WTC11 (cell line): Measurements from ENCODE around the gene CCDC138. TPM values are rescaled to one million over a fixed set of nuclear protein-coding genes. Genes with fewer than 3 reads are reported as not detected.

ENCODE experiments used
- ATAC-seq: fragments of 200-7000 bp; cut with Tn5 transposase; 2 replicates; pipeline ENCODE4 v1.10.0; 2021; ENCODE audit warnings: mild to moderate bottlenecking, moderate library complexity
- CTCF ChIA-PET: fragments of 300-600 bp; sonication (Branson Sonifier 250); formaldehyde crosslinking; loops from one replicate; lab custom pipeline; 2021; ENCODE audit warnings: antibody characterized with exemption; lab: Charles Lee
- POLR2A ChIA-PET: fragments of 350-600 bp; sonication (Branson Sonifier 250); formaldehyde crosslinking; loops from one replicate; lab custom pipeline; 2021; ENCODE audit warnings: antibody characterized with exemption; lab: Charles Lee
- DNase-seq: peaks from one replicate; pipeline ENCODE4 v3.0.0; 2021; ENCODE audit warnings: low spot score
- H3K27ac Mint-ChIP-seq: 2 replicates; pipeline ENCODE4 v1.8.0; 2021; ENCODE audit warnings: mixed read lengths
- H3K27me3 Mint-ChIP-seq: 2 replicates; pipeline ENCODE4 v1.8.0; 2021; ENCODE audit warnings: low read depth, mild to moderate bottlenecking, moderate library complexity, mixed read lengths
- H3K36me3 Mint-ChIP-seq: 2 replicates; pipeline ENCODE4 v1.8.0; 2021; ENCODE audit warnings: mixed read lengths
- H3K4me1 Mint-ChIP-seq: 2 replicates; pipeline ENCODE4 v1.8.0; 2022; ENCODE audit warnings: mixed read lengths
- H3K4me3 Mint-ChIP-seq: 2 replicates; pipeline ENCODE4 v1.8.0; 2021; ENCODE audit warnings: mild to moderate bottlenecking, moderate library complexity, mixed read lengths
- H3K9me3 Mint-ChIP-seq: 2 replicates; pipeline ENCODE4 v1.8.0; 2021; ENCODE audit warnings: mixed read lengths
- ARID4B ChIP-seq: sonication (generic); formaldehyde crosslinking; IDR thresholded peaks from 2 replicates; pipeline ENCODE4 v1.8.0; 2023; ENCODE audit warnings: missing genetic modification reagents, mild to moderate bottlenecking, borderline replicate concordance
- ATF2 ChIP-seq: sonication (generic); formaldehyde crosslinking; IDR thresholded peaks from 2 replicates; pipeline ENCODE4 v1.8.1; 2022; ENCODE audit warnings: low read depth, missing genetic modification reagents, borderline replicate concordance
- ETV6 ChIP-seq: sonication (generic); formaldehyde crosslinking; IDR thresholded peaks from 2 replicates; pipeline ENCODE4 v1.8.1; 2022; ENCODE audit warnings: mild to moderate bottlenecking, missing genetic modification reagents
- FOXK1 ChIP-seq: sonication (generic); formaldehyde crosslinking; IDR thresholded peaks from 2 replicates; pipeline ENCODE4 v1.8.0; 2022; ENCODE audit warnings: mild to moderate bottlenecking, moderate library complexity, missing genetic modification reagents
- IRF1 ChIP-seq: sonication (generic); formaldehyde crosslinking; IDR thresholded peaks from 2 replicates; pipeline ENCODE4 v1.8.0; 2023; ENCODE audit warnings: missing genetic modification reagents
- MLX ChIP-seq: sonication (generic); formaldehyde crosslinking; IDR thresholded peaks from 2 replicates; pipeline ENCODE4 v1.8.1; 2023; ENCODE audit warnings: mild to moderate bottlenecking, missing genetic modification reagents, moderate library complexity
- MYBL2 ChIP-seq: sonication (generic); formaldehyde crosslinking; IDR thresholded peaks from 2 replicates; pipeline ENCODE4 v1.8.1; 2023; ENCODE audit warnings: mild to moderate bottlenecking, moderate library complexity, missing genetic modification reagents
- RELA ChIP-seq: sonication (generic); formaldehyde crosslinking; IDR thresholded peaks from 2 replicates; pipeline ENCODE4 v1.8.1; 2022; ENCODE audit warnings: missing genetic modification reagents, mild to moderate bottlenecking, borderline replicate concordance
- SMAD4 ChIP-seq: sonication (generic); formaldehyde crosslinking; IDR thresholded peaks from 2 replicates; pipeline ENCODE4 v1.8.0; 2022; ENCODE audit warnings: mild to moderate bottlenecking, missing genetic modification reagents
- ZNF281 ChIP-seq: sonication (generic); formaldehyde crosslinking; IDR thresholded peaks from 2 replicates; pipeline ENCODE4 v1.8.0; 2023; ENCODE audit warnings: mild to moderate bottlenecking, missing genetic modification reagents
- ZNF532 ChIP-seq: fragments of 250-450 bp; sonication (Bioruptor Pico); IDR thresholded peaks from 2 replicates; pipeline ENCODE4 v1.9.0; 2021; ENCODE audit warnings: mild to moderate bottlenecking, borderline replicate concordance
- total RNA-seq: library from RNA; stranded (reverse); gene quantifications from 3 replicates; pipeline ENCODE4 v1.2.3, GENCODE V29; 2021

The CCDC138 gene
- total RNA-seq, 1 experiment from 2014 or later, result 23.5 TPM

GRCh38 chr2:108920686-108921085 lies 134.1 kb downstream of the CCDC138 start (continued):
- TF ChIP-seq ZNF281 (CRISPR knock-in tag) (no peak), ARID4B (CRISPR knock-in tag) (no peak), ZNF532 (CRISPR knock-in tag) (no peak), ETV6 (no peak), IRF1 (CRISPR knock-in tag) (no peak), SMAD4 (no peak), FOXK1 (CRISPR knock-in tag) (no peak), RELA (CRISPR knock-in tag) (no peak), ATF2 (CRISPR knock-in tag) (no peak), MYBL2 (CRISPR knock-in tag) (no peak)

- DNase-seq, result no peak
These were observed 134.8 kb downstream of the CCDC138 start for GRCh38 chr2:108921096-108922030.

More at GRCh38 chr2:108921096-108922030, 134.8 kb downstream of the CCDC138 start:
- H3K4me3 Mint-ChIP-seq, result no peak overlapping the region
- no peaks in the 10 kb centered on the region for H3K27me3 Mint-ChIP-seq
- ChIA-PET POLR2A (no interaction called here), CTCF (no interaction called here)
- TF ChIP-seq MLX, result no peak
- no peak for ATAC-seq
- no peaks in the 10 kb centered on the region for H3K9me3 Mint-ChIP-seq
- no peak overlapping the region for H3K27ac Mint-ChIP-seq
- H3K4me1 Mint-ChIP-seq, result peaks cover 4% of the 10 kb centered on the region
- H3K36me3 Mint-ChIP-seq, result no peaks in the 10 kb centered on the region
